Measurements from ENCODE around the gene PRPS1L1.

GRCh38 chr7:18053177-18053928 lies 25.7 kb upstream of the PRPS1L1 start:
- no peak for TF ChIP-seq CTCF (IDR thresholded peaks at IDR 0.05; ENCODE audit: low read depth, low read length)
- no peak for TF ChIP-seq EZH2phosphoT487 (IDR thresholded peaks at IDR 0.05; ENCODE audit: low read depth)
